HepG2 (cell line): Measurements from ENCODE around the gene WNK1.

Experiments
- CEBPZ ChIP-seq: IDR thresholded peaks from 2 replicates; pipeline ENCODE4 v1.6.1; 2012; ENCODE audit warnings: low read length, improper control_type of control experiment
- FOXP4 ChIP-seq: sonication (generic); formaldehyde crosslinking; IDR thresholded peaks from 2 replicates; pipeline ENCODE4 v1.4.0; 2020; ENCODE audit warnings: missing genetic modification reagents
- GLI4 ChIP-seq: sonication (generic); formaldehyde crosslinking; IDR thresholded peaks from 2 replicates; pipeline ENCODE4 v1.5.1; 2020; ENCODE audit warnings: missing genetic modification reagents, mild to moderate bottlenecking, moderate library complexity, borderline replicate concordance
- KDM1A ChIP-seq: IDR thresholded peaks from 2 replicates; pipeline ENCODE4 v1.6.1; 2016; ENCODE audit warnings: missing compliant biosample characterization
- MAX ChIP-seq: IDR thresholded peaks from 2 replicates; pipeline ENCODE4 v1.6.1; 2012; ENCODE audit warnings: inconsistent platforms
- POLR2A ChIP-seq, 2 experiments: IDR thresholded peaks; 2 replicates each; pipeline ENCODE4 v1.6.1; 2011; ENCODE audit warnings: low read depth in 2 of 2, low read length in 2 of 2, mild to moderate bottlenecking in 1 of 2, moderate library complexity in 1 of 2; ENCODE audit not compliant: insufficient read depth in 1 of 2
- REST ChIP-seq, 2 experiments: IDR thresholded peaks; 2 replicates each; pipeline ENCODE4 v1.6.1; 2011 to 2012; ENCODE audit warnings: low read length in 2 of 2, borderline replicate concordance in 1 of 2, low read depth in 1 of 2, mild to moderate bottlenecking in 1 of 2, moderate library complexity in 1 of 2
- ZBTB7A ChIP-seq: sonication (generic); formaldehyde crosslinking; IDR thresholded peaks from 2 replicates; pipeline ENCODE4 v1.8.0; 2022; ENCODE audit warnings: mild to moderate bottlenecking, missing genetic modification reagents
- ZNF101 ChIP-seq: sonication (generic); formaldehyde crosslinking; IDR thresholded peaks from 2 replicates; pipeline ENCODE4 v1.4.0; 2020; ENCODE audit warnings: mild to moderate bottlenecking, low read depth, missing genetic modification reagents, borderline replicate concordance
- ZNF136 ChIP-seq: sonication (generic); formaldehyde crosslinking; IDR thresholded peaks from 2 replicates; pipeline ENCODE4 v1.8.1; 2022; ENCODE audit warnings: low read depth, mild to moderate bottlenecking, moderate library complexity, missing genetic modification reagents
- ZNF609 ChIP-seq: sonication (generic); formaldehyde crosslinking; IDR thresholded peaks from 2 replicates; pipeline ENCODE4 v1.4.0; 2020; ENCODE audit warnings: mild to moderate bottlenecking, missing genetic modification reagents, borderline replicate concordance
- ZNF850 ChIP-seq: sonication (generic); formaldehyde crosslinking; conservative IDR thresholded peaks from 2 replicates; pipeline ENCODE4 v1.9.0; 2021; ENCODE audit warnings: mild to moderate bottlenecking, missing genetic modification reagents

GRCh38 chr12:793037-793436 lies 40.7 kb downstream of the WNK1 start:
- no peak for TF ChIP-seq ZNF101
- TF ChIP-seq ZNF850 (CRISPR knock-in tag) = no peak
- no peak for TF ChIP-seq POLR2A (IDR thresholded peaks at IDR 0.05; ENCODE audit: insufficient read depth in 1 of 2, low read depth in 2 of 2, low read length in 2 of 2)
- TF ChIP-seq MAX = no peak
- no peak for TF ChIP-seq REST (IDR thresholded peaks at IDR 0.05; ENCODE audit: borderline replicate concordance in 1 of 2, low read depth in 1 of 2, low read length in 2 of 2)
- TF ChIP-seq ZNF136 (CRISPR knock-in tag) = no peak
- TF ChIP-seq ZNF609 (CRISPR knock-in tag) = no peak
- no peak for TF ChIP-seq ZBTB7A (CRISPR knock-in tag)
- no peak for TF ChIP-seq CEBPZ
- no peak for TF ChIP-seq FOXP4 (CRISPR knock-in tag)
- TF ChIP-seq KDM1A (CRISPR knock-in tag) = no peak
- TF ChIP-seq GLI4 (CRISPR knock-in tag) = no peak
